Stomach (tissue), 9 donors: ENCODE measurements around the gene SRGN. TPM values are rescaled to one million over a fixed set of nuclear protein-coding genes. Genes with fewer than 3 reads are reported as not detected.
A peak's percentile ranks its signal among the peaks of the same experiment; 100 is the strongest.

Source experiments
- DNase-seq, 2 donors: peaks; one replicate each; pipeline versions ENCODE4 v3.0.0 to v3.0.0-alpha.2; 2013 to 2019
- H3K27ac ChIP-seq, 5 donors: fragments of 200-600 bp in 4 of 5; sonication (generic) in 4 of 5; one replicate each; pipeline ENCODE4 v1.5.1; 2013 to 2019; ENCODE audit warnings: mild to moderate bottlenecking in 1 of 5, moderate library complexity in 1 of 5
- H3K27me3 ChIP-seq, 3 donors: fragments of 200-600 bp; sonication (generic); one replicate each; pipeline ENCODE4 v1.5.1; 2017 to 2019; ENCODE audit warnings: mixed run types in 1 of 3
- H3K36me3 ChIP-seq, 4 donors: fragments of 200-600 bp; sonication (generic); 1 replicate in 3 of 4; 2 replicates in 1 of 4; pipeline ENCODE4 v1.5.1; 2016 to 2019
- H3K4me1 ChIP-seq, 4 donors: fragments of 200-600 bp; sonication (generic); one replicate each; pipeline ENCODE4 v1.5.1; 2016 to 2019
- H3K4me3 ChIP-seq, 4 donors: fragments of 200-600 bp; sonication (generic) in 3 of 4; one replicate each; pipeline ENCODE4 v1.5.1; 2016 to 2019; ENCODE audit warnings: mild to moderate bottlenecking in 1 of 4
- H3K9me3 ChIP-seq, 4 donors: fragments of 200-600 bp; sonication (generic); one replicate each; pipeline ENCODE4 v1.5.1; 2016 to 2019
- CTCF ChIP-seq, 7 experiments: fragments of 450-650 bp in 4 of 7; fragments of 200-600 bp in 3 of 7; sonication (generic) in 3 of 7; IDR thresholded peaks; one replicate each; pipeline ENCODE4 v1.5.1; 2016 to 2019; ENCODE audit warnings: antibody characterized with exemption in 7 of 7, control low read depth in 2 of 7, mild to moderate bottlenecking in 1 of 7
- EP300 ChIP-seq: sonication (generic); formaldehyde crosslinking; IDR thresholded peaks from one replicate; pipeline ENCODE4 v1.6.1; 2017; ENCODE audit warnings: antibody characterized with exemption
- POLR2A ChIP-seq, 4 donors: fragments of 450-650 bp; IDR thresholded peaks; one replicate each; pipeline ENCODE4 v1.6.1; 2016; ENCODE audit warnings: antibody characterized with exemption in 4 of 4, control low read depth in 2 of 4, mild to moderate bottlenecking in 1 of 4, moderate library complexity in 1 of 4
- POLR2AphosphoS5 ChIP-seq, 3 donors: sonication (generic); formaldehyde crosslinking; IDR thresholded peaks; one replicate each; pipeline ENCODE4 v1.6.1; 2016; ENCODE audit warnings: antibody characterized with exemption in 3 of 3
- WGBS, 5 donors: extraction: QIAGEN DNeasy Blood & Tissue Kit in 3 of 5; methylation state at CpG; one replicate each; pipeline versions ENCODE4 v1.1.5 to v1.1.7; 2013 to 2018; 5-methylcytosine and 5-hydroxymethylcytosine counted together
- intact Hi-C: fragments of 100-400 bp; cut with DNase I; formaldehyde crosslinking; loops from one replicate; pipeline ENCODE4 v1.15.1; 2023; ENCODE audit warnings: low total_unique reads
- polyA plus RNA-seq, 3 donors: library from polyadenylated mRNA; stranded (reverse); fragments of 200-250 nt; gene quantifications; one replicate each; pipeline ENCODE4 v1.2.3, GENCODE V29; 2013
- total RNA-seq, 5 donors: library from RNA; depleted of rRNA; stranded (reverse); fragments of >200 nt; gene quantifications; one replicate each; pipeline versions ENCODE4 v1.1.0 to v1.2.3, GENCODE V29; 2014 to 2016
- donor health status: healthy with polysubstance abuse.
- donor health status: Bipolar disorder and iron deficiency.
- donor health status: healthy.

SRGN gene
- total and polyA plus RNA-seq, 8 donors, result 1.3 to 212 (median 42.9) TPM

- TF ChIP-seq EP300 (no peak), CTCF (IDR thresholded peaks at IDR 0.05) (no peak), POLR2A (IDR thresholded peaks at IDR 0.05) (no peak), POLR2AphosphoS5 (IDR thresholded peaks at IDR 0.05) (no peak)
- peak overlapping the region in 1 of 4 donors; percentile 35 for H3K4me3 ChIP-seq
- H3K9me3 ChIP-seq, result no peaks in the 10 kb centered on the region
- H3K4me1 ChIP-seq, result peaks cover 0 to 15% (median 4%) of the 10 kb centered on the region in 4 donors
- H3K27ac ChIP-seq, result peak overlapping the region in 1 of 5 donors; percentile 16
- intact Hi-C loops, result no loop called here
- H3K36me3 ChIP-seq, result peaks cover 0 to 14% (median 5%) of the 10 kb centered on the region in 4 donors
- peak in 1 of 2 donors; percentile 28 for DNase-seq
- WGBS, 5 donors, result 80 to 90% (median 85%) methylated on average over 1 of the region's 1 CpG
- H3K27me3 ChIP-seq, result no peaks in the 10 kb centered on the region
These were observed 6.0 kb downstream of the SRGN start for GRCh38 chr10:69093933-69094332.

- no peak for DNase-seq
- intact Hi-C loops, result no loop called here
- 53 to 75% (median 68%) methylated on average over 2 of the region's 2 CpGs for WGBS, 5 donors
- Histone ChIP-seq H3K36me3 (peaks cover 0 to 29% (median 12%) of the 10 kb centered on the region in 4 donors), H3K4me1 (peaks cover 0 to 31% (median 4%) of the 10 kb centered on the region in 4 donors), H3K9me3 (no peaks in the 10 kb centered on the region), H3K27ac (no peak overlapping the region), H3K27me3 (no peaks in the 10 kb centered on the region), H3K4me3 (no peak overlapping the region)
- TF ChIP-seq POLR2AphosphoS5 (IDR thresholded peaks at IDR 0.05) (no peak), POLR2A (IDR thresholded peaks at IDR 0.05) (no peak), CTCF (IDR thresholded peaks at IDR 0.05) (no peak), EP300 (no peak)
These were observed 8.1 kb downstream of the SRGN start for GRCh38 chr10:69096045-69096444.

- WGBS, 5 donors, result 70 to 86% (median 85%) methylated on average over 4 of the region's 4 CpGs
- Histone ChIP-seq H3K4me1 (peaks cover 0 to 32% (median 4%) of the 10 kb centered on the region in 4 donors), H3K27ac (no peak overlapping the region), H3K36me3 (peaks cover 0 to 34% (median 14%) of the 10 kb centered on the region in 4 donors), H3K4me3 (no peak overlapping the region), H3K27me3 (no peaks in the 10 kb centered on the region), H3K9me3 (no peaks in the 10 kb centered on the region)
- intact Hi-C loops, result no loop called here
- DNase-seq, result no peak
- TF ChIP-seq CTCF (IDR thresholded peaks at IDR 0.05), result no peak
- TF ChIP-seq POLR2A (IDR thresholded peaks at IDR 0.05), result no peak
- TF ChIP-seq EP300, result no peak
- no peak for TF ChIP-seq POLR2AphosphoS5 (IDR thresholded peaks at IDR 0.05)
These were observed 9.8 kb downstream of the SRGN start for GRCh38 chr10:69097729-69098128.

- TF ChIP-seq CTCF (IDR thresholded peaks at IDR 0.05) (no peak), POLR2A (IDR thresholded peaks at IDR 0.05) (no peak), EP300 (no peak), POLR2AphosphoS5 (IDR thresholded peaks at IDR 0.05) (no peak)
- Histone ChIP-seq H3K27me3 (no peaks in the 10 kb centered on the region), H3K4me3 (no peak overlapping the region), H3K27ac (no peak overlapping the region), H3K4me1 (peaks cover 0 to 23% (median 0%) of the 10 kb centered on the region in 4 donors), H3K36me3 (peaks cover 3 to 50% (median 20%) of the 10 kb centered on the region in 4 donors), H3K9me3 (no peaks in the 10 kb centered on the region)
- 41 to 54% (median 48%) methylated on average over 7 of the region's 7 CpGs for WGBS, 5 donors
- intact Hi-C loops, result no loop called here
- no peak for DNase-seq
These were observed 12.4 kb downstream of the SRGN start for GRCh38 chr10:69100136-69100872.
